Measurements from ENCODE around the gene NT5DC3. TPM values are rescaled to one million over a fixed set of nuclear protein-coding genes. Genes with fewer than 3 reads are reported as not detected.

The NT5DC3 gene
- polyA plus RNA-seq, 3 donors, result 4.5 to 6.8 (median 6.7) TPM

GRCh38 chr12:103772367-103773108, 68.5 kb downstream of the NT5DC3 start:
- DNase-seq (ENCODE audit: extremely low read depth in 1 of 11, low read depth in 9 of 11, low spot score in 4 of 11), result no peak

GRCh38 chr12:103771466-103771865, 69.6 kb downstream of the NT5DC3 start:
- DNase-seq (ENCODE audit: extremely low read depth in 1 of 11, low read depth in 9 of 11, low spot score in 4 of 11), result peak in 2 of 11 donors; percentile 17 to 24

GRCh38 chr12:103769240-103769945, 71.6 kb downstream of the NT5DC3 start:
- DNase-seq (ENCODE audit: extremely low read depth in 1 of 11, low read depth in 9 of 11, low spot score in 4 of 11), result no peak

- DNase-seq (ENCODE audit: extremely low read depth in 1 of 11, low read depth in 9 of 11, low spot score in 4 of 11), result no peak
These were observed 72.4 kb downstream of the NT5DC3 start for GRCh38 chr12:103768467-103769123.

GRCh38 chr12:103766028-103766427, 75.0 kb downstream of the NT5DC3 start:
- DNase-seq (ENCODE audit: extremely low read depth in 1 of 11, low read depth in 9 of 11, low spot score in 4 of 11), result no peak

GRCh38 chr12:103765322-103765721, 75.7 kb downstream of the NT5DC3 start:
- DNase-seq (ENCODE audit: extremely low read depth in 1 of 11, low read depth in 9 of 11, low spot score in 4 of 11), result no peak

GRCh38 chr12:103762473-103762872, 78.6 kb downstream of the NT5DC3 start:
- no peak for DNase-seq (ENCODE audit: extremely low read depth in 1 of 11, low read depth in 9 of 11, low spot score in 4 of 11)

- DNase-seq (ENCODE audit: extremely low read depth in 1 of 11, low read depth in 9 of 11, low spot score in 4 of 11), result no peak
These were observed 82.5 kb downstream of the NT5DC3 start for GRCh38 chr12:103758310-103759089.

- no peak for DNase-seq (ENCODE audit: extremely low read depth in 1 of 11, low read depth in 9 of 11, low spot score in 4 of 11)
These were observed 83.8 kb downstream of the NT5DC3 start for GRCh38 chr12:103757248-103757647.

GRCh38 chr12:103756443-103756842, 84.6 kb downstream of the NT5DC3 start:
- no peak for DNase-seq (ENCODE audit: extremely low read depth in 1 of 11, low read depth in 9 of 11, low spot score in 4 of 11)

GRCh38 chr12:103755425-103755824, 85.6 kb downstream of the NT5DC3 start:
- DNase-seq (ENCODE audit: extremely low read depth in 1 of 11, low read depth in 9 of 11, low spot score in 4 of 11), result no peak

- no peak for DNase-seq (ENCODE audit: extremely low read depth in 1 of 11, low read depth in 9 of 11, low spot score in 4 of 11)
These were observed 89.4 kb downstream of the NT5DC3 start for GRCh38 chr12:103751600-103751999.

- DNase-seq (ENCODE audit: extremely low read depth in 1 of 11, low read depth in 9 of 11, low spot score in 4 of 11), result no peak
These were observed 89.9 kb downstream of the NT5DC3 start for GRCh38 chr12:103751171-103751570.

GRCh38 chr12:103748875-103749274, 92.2 kb downstream of the NT5DC3 start:
- DNase-seq (ENCODE audit: extremely low read depth in 1 of 11, low read depth in 9 of 11, low spot score in 4 of 11), result no peak

- DNase-seq (ENCODE audit: extremely low read depth in 1 of 11, low read depth in 9 of 11, low spot score in 4 of 11), result no peak
These were observed 93.0 kb downstream of the NT5DC3 start for GRCh38 chr12:103748002-103748401.

GRCh38 chr12:103745962-103746361, 95.1 kb downstream of the NT5DC3 start:
- no peak for DNase-seq (ENCODE audit: extremely low read depth in 1 of 11, low read depth in 9 of 11, low spot score in 4 of 11)

- no peak for DNase-seq (ENCODE audit: extremely low read depth in 1 of 11, low read depth in 9 of 11, low spot score in 4 of 11)
These were observed 97.2 kb downstream of the NT5DC3 start for GRCh38 chr12:103743788-103744187.

- peak in 5 of 11 donors; percentile 3 to 20 (median 5) for DNase-seq (ENCODE audit: extremely low read depth in 1 of 11, low read depth in 9 of 11, low spot score in 4 of 11)
These were observed 98.6 kb downstream of the NT5DC3 start for GRCh38 chr12:103742349-103742932.

- no peak for DNase-seq (ENCODE audit: extremely low read depth in 1 of 11, low read depth in 9 of 11, low spot score in 4 of 11)
These were observed 103.2 kb downstream of the NT5DC3 start for GRCh38 chr12:103737881-103738280.

All from renal cortex interstitium (tissue), 11 donors.